Activated effector memory CD4-positive, alpha-beta T cell treated with Interleukin-2 at 50 U/mL for 16 hours (primary cell): Measurements from ENCODE around the gene CDK14.
"Not testable (repeated sequence)": the region's sequence is repeated elsewhere in the genome, so short reads cannot be mapped to it uniquely, and the experiment has no call there.

Experiments used
- DNase-seq: peaks from one replicate; pipeline ENCODE4 v3.0.0-alpha.2; 2020

CDK14 gene

GRCh38 chr7:90597563-90598253 lies 1.6 kb downstream of the CDK14 start:
- DNase-seq = no peak

GRCh38 chr7:90599038-90599437 lies 2.9 kb downstream of the CDK14 start:
- DNase-seq = no peak

- no peak for DNase-seq
Observed at GRCh38 chr7:90599892-90600555, 3.9 kb downstream of the CDK14 start.

GRCh38 chr7:90602303-90602702 lies 6.2 kb downstream of the CDK14 start:
- no peak for DNase-seq

GRCh38 chr7:90603346-90603745 lies 7.2 kb downstream of the CDK14 start:
- no peak for DNase-seq

DNA sequence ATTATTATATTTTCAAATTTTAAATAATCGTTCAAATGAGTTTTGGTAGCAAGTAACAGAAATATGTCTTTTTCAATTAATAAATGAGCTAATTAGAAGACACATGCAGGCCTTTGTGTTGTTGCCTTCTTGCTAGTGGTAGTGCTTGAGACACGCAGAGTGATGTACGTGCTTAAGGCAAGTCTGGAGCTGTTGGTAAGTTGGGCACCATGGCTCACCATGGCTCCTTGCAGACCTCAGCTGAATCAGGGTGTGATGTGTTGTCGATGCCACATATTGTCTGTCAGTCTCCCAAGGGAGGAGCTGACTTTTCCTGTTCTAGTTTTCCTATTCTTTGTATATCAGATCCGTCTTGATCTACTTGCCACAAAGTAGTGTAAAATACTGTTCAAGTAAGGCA lies 8.3 kb downstream of the CDK14 start:
- no peak for DNase-seq

GRCh38 chr7:90605055-90605454 lies 8.9 kb downstream of the CDK14 start:
- no peak for DNase-seq

DNA sequence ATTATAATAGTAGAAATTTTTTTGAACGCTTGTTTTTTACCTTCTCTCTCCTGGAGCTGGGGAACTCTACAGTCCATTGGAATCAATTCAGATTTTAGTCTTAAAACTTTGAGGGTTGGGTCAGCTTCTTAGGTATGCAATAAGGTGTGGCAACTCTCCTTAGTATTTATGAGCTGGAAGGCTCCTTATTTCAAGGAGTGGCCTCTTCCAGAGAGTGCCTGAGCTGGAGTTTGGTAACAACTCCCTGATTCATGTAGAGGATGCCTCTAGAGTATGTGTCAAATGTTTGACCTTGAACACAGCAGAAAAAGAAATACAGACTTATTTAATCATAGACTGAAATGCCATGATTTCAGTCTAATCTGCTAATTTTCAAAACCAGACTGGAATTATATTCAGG lies 11.1 kb downstream of the CDK14 start:
- DNase-seq = no peak

GRCh38 chr7:90610105-90610504 lies 14.0 kb downstream of the CDK14 start:
- no peak for DNase-seq

DNA sequence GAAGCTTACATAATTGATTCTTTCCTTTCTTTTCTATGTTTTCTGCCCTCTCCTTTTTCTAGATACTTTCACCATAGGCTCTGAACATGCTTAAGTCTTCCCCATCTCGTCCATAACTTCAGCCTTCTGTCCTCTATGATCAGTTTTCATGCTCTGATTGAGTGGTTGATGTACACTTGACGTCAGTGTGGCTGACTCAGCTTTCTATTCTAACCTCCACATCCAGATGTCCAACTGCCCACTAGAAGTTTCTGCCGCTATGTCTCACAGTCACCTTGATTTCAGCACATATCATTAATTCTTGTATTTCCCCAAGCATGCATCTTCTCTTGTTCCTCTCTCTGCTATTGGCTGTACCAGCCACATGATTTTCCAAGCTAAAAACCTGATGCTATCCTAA lies 15.0 kb downstream of the CDK14 start:
- no peak for DNase-seq

DNA sequence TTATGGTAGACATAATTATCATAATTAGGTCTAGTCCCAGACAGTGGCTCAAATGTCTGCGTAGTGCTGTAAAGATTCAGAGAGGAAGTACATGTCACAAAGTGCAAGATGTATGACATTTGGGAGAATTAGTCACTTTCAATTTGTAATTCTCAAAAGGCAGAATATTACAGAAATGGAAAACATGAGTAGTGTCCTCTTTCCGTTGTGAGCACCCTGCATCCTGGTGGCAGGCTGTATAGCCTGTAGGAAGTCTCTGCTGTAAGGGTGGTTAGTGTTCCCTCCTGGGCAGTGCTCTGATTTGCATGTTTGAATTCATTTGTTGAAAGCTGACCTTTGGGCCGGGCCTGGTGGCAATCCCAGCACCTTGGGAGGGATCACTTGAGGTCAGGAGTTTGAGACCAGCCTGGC lies 17.0 kb downstream of the CDK14 start:
- DNase-seq = no peak

GRCh38 chr7:90617442-90617841 lies 21.3 kb downstream of the CDK14 start:
- DNase-seq = no peak

DNA sequence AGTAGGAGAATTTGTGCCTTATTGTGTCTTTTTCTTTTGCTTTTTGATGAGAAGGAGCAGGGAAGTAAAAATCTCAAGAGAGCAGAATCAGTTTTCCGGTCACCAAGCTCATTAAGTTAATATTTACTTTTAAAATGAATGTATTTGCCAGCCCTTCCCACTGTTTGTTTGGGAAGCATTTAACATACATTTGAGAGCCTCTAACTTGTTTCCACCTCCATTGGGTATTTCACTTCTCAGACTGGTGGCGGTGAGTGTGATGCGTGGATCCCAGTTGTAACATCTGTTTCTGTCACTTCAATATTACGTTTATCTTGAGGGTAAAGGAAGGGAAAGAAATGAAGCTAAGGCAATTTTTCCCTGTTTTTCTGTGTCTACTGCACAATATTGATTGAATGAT lies 22.8 kb downstream of the CDK14 start:
- no peak for DNase-seq

DNA sequence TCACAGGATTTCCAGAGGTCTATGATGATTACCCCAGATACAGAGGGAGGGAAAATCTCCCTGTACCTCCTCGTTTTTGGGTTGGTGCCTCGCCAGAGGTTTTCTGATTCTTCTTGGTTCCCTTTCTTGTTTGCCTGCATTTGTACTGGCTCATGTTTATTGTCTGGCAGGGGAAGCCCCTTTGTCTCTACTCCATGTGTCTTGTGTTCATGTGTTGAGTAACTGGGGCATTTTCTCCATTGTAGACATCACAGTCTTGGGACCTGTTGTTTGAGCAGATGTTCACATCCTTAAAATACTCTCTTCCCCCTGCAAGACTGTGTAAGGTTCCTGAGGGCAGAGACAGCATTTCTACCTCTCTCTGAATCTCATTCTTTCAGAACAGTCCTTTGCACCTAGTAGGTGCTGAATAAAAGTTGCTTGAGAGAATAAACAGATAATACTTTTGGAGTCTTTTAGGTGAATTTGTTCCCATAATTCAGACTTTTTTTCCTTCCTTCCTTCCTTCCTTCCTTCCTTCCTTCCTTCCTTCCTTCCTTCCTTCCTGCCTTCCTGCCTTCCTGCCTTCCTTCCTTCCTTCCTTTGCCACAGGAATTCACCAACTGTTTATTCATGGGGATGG lies 25.1 kb downstream of the CDK14 start:
- DNase-seq = no peak

DNA sequence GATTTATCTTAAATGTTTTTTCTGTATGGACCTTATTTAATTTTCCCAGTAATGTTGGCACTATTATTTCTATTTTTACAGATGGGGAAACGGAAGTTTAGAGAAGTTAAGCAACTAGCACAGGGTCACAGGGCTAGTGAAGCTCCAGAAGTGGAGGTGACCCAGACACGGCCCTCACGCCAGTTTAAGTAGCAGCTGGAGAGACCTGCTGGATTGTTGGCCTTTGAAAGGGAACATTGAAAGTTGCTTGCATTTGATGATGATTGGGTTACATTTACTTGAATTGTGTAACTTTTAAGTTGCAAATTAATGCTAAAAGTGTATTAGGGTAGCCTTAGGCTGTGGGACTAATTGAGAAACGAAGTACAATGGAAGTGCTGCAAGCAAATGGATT lies 25.6 kb downstream of the CDK14 start:
- DNase-seq = no peak

GRCh38 chr7:90622670-90623069 lies 26.5 kb downstream of the CDK14 start:
- DNase-seq = no peak

GRCh38 chr7:90624225-90624911 lies 28.2 kb downstream of the CDK14 start:
- DNase-seq = no peak

- DNase-seq = no peak
Observed at GRCh38 chr7:90625051-90625450, 28.9 kb downstream of the CDK14 start.

- no peak for DNase-seq
Observed at GRCh38 chr7:90625562-90625961, 29.4 kb downstream of the CDK14 start.

GRCh38 chr7:90626013-90626412 lies 29.9 kb downstream of the CDK14 start:
- DNase-seq = no peak

DNA sequence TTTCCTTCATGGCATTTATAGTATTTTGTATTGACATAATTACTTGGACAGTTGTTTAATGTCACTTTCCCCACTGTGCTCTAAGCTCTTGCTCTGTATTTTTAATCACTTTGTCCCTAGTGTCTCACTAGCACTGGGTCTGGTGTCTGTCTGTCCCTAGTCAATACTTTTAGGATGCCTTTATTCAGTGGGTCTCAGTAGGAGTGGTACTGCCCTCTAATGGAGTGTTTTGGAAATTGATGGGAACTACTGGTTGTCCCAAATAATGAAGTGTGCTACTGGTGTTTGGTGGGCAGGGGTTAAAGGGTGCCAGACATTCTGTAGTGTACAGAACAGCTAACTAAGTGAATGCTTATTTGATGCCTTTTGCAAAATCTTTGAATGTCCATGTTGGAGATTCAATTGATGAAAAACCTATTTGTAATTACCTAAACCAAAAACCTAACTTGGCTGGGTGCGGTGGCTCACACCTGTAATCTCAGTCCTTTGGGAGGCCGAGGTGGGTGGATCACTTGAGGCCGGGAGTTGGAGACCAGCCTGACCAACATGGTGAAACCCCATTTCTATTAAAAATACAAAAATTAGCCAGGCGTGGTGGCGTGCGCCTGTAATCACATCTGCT lies 33.3 kb downstream of the CDK14 start:
- DNase-seq = no peak

DNA sequence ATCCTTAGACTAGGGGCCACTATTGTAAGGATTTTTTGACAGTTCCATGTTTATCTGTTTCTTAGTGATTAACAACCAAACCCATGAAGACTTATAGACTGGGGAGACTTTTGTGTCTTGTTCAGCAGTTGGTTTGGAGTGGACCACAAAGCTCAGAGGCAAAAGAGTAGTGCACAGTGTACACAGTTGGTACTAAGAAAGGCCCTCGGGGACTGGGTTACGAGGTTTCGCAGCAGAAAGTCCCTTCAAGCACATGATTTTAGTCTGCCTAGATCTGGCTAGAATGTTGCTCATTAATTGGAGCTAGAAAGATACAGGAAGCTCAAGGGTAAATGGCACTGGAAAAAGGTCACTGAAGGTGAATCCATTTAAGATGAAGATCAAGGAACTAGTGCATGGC lies 35.4 kb downstream of the CDK14 start:
- no peak for DNase-seq

- DNase-seq = not testable (repeated sequence)
Observed at GRCh38 chr7:90639683-90640082, 43.6 kb downstream of the CDK14 start.
